Coronary artery (tissue), 2 donors: ENCODE results near the gene GTF3C4.

Experiments
- DNase-seq: peaks from one replicate; pipeline ENCODE4 v3.0.0-alpha.2; 2017; ENCODE audit warnings: low spot score
- H3K27ac ChIP-seq, 2 donors: fragments of 200-600 bp; sonication (generic); one replicate each; pipeline ENCODE4 v1.5.1; 2016 to 2019
- H3K4me3 ChIP-seq: fragments of 200-600 bp; sonication (generic); 2 replicates; pipeline ENCODE4 v1.5.1; 2016; ENCODE audit warnings: mild to moderate bottlenecking, moderate library complexity
- TF ChIP-seq, protein P1 (sequence below): fragments of 200-600 bp; sonication (generic); IDR thresholded peaks from one replicate; pipeline ENCODE4 v1.5.1; 2019; ENCODE audit warnings: antibody characterized with exemption

Gene GTF3C4

DNA sequence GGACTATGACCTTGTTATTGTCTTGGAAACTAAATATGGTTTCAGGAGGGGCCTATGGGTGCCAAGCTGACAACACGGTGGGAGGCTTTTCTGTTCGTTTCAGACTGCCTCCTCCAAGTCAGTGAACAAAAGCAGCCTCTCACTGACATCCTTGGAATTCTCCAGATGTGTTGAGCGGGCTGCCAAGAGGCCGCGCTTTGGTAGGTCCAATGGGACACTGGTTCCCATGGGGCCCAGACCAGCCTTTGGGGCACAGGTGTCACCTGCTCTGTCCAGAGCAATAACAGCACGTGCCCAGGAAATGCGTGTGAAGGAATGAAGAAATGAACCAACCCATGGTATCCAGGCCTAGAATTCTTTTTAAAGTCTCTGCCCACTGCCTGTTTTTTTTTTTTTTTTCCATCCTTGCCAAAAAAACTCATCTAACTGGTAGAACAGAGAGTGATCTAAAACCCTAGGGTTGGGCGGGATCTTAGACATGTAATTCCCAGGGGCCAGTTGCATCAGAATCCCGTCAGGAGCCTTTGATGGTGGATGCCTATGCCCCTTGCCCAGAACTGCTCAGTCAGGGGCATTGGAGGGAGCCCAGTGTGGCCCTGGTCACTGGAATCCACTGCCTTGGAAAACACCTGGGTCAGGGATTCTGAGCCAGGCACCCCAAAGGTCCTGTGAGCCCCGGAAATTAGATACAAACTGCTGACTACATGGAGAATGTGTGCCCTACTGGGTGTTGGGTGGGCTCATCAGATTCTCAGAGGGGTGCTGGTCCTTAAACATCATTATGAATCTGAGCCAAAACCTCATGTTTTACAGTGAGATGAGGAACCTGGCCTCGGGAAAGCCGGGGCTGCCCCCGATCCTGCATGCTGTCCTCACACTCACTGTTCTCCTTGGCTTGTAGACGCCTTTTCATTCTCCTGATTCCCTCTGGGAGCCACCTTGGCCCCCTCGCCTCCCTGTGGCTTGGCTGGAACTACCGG is 60.1 kb downstream of the GTF3C4 start:
- H3K27ac ChIP-seq, result no peak overlapping the region
- H3K4me3 ChIP-seq, result no peak overlapping the region
- TF ChIP-seq, protein P1, sequence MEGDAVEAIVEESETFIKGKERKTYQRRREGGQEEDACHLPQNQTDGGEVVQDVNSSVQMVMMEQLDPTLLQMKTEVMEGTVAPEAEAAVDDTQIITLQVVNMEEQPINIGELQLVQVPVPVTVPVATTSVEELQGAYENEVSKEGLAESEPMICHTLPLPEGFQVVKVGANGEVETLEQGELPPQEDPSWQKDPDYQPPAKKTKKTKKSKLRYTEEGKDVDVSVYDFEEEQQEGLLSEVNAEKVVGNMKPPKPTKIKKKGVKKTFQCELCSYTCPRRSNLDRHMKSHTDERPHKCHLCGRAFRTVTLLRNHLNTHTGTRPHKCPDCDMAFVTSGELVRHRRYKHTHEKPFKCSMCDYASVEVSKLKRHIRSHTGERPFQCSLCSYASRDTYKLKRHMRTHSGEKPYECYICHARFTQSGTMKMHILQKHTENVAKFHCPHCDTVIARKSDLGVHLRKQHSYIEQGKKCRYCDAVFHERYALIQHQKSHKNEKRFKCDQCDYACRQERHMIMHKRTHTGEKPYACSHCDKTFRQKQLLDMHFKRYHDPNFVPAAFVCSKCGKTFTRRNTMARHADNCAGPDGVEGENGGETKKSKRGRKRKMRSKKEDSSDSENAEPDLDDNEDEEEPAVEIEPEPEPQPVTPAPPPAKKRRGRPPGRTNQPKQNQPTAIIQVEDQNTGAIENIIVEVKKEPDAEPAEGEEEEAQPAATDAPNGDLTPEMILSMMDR, result no peak
- no peak for DNase-seq

GRCh38 chr9:132731230-132731629 is 61.0 kb downstream of the GTF3C4 start:
- no peak for DNase-seq
- TF ChIP-seq, protein P1, result no peak
- no peak overlapping the region for H3K27ac ChIP-seq
- H3K4me3 ChIP-seq, result no peak overlapping the region

DNA sequence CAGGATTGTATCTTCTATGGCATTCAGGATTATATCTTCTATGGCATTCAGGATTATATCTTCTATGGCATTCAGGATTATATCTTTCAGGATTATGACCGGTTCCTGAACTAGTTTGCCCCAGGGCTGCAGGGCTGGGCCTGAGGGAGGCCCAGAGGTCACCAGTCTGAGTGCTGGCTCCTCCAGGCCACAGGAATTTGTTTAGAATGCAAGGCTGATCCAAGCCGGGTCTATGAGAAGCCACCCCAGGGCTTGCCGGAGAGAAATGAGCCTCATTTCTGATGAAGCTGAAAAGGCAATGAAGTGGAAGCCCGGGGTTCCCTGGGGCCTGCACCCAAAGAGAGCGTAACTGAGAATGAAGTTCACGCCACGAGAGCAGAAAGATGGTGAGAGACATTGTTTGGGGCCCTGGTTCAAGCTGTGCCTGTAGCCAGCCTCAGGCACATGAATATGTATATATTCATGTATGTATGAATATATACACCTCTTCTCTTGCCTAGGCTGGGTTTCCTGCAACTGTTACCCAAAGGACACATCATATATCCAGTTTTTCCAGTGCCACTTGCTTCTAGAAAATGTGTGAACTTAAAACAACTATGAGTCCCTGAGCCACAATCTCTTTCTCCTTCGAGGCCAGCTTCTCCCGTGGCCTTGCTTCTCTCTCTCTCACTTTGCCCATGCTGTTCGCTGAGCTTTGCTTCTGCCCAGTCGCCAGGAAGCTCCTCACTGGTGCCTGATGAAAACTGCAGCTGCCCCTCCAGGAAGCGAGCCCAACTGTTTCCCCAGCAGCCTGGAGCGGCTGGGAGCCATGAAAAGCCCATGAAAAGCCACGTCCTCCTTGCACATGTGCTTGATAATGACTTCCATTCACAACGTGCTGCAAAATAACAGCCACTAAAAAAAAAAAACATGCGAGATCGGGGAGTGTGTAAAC is 62.3 kb downstream of the GTF3C4 start:
- no peak for DNase-seq
- Histone ChIP-seq H3K27ac (no peak overlapping the region), H3K4me3 (no peak overlapping the region)
- TF ChIP-seq, protein P1, result no peak

DNA sequence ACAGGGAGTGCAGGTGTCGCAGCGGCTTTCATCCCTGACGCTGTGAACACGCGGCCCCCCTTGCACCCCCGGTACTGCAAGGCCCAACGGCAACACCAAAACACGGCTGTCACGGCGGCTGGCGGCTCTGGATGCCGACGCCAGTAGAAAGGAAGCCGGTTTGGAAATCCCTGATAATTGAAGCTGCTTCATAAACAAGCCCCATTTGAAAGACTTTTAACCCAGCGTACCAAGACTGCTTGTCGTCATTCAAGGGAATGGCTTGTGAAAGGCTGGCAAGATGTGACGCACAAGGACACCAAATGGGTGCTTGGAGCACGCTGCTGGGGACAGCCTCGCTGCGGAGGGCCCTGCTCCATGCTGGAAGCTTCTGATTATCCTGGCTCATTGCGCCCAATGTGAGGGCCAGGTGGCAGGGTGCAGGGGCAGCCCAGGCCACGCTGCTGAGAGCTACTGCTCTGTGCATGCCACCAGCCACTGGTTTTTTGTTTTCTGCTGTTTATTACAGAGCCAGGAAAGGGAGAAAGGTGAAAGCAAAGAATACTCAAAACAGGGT is 63.1 kb downstream of the GTF3C4 start:
- DNase-seq, result no peak
- TF ChIP-seq, protein P1, result no peak
- no peak overlapping the region for H3K27ac ChIP-seq
- no peak overlapping the region for H3K4me3 ChIP-seq

- Histone ChIP-seq H3K27ac (no peak overlapping the region), H3K4me3 (no peak overlapping the region)
- DNase-seq, result no peak
- TF ChIP-seq, protein P1, result no peak
Observed at GRCh38 chr9:132739710-132740310, 69.5 kb downstream of the GTF3C4 start.

- Histone ChIP-seq H3K27ac (no peak overlapping the region), H3K4me3 (no peak overlapping the region)
- no peak for DNase-seq
- TF ChIP-seq, protein P1, result no peak
Observed at GRCh38 chr9:132740526-132741309, 70.5 kb downstream of the GTF3C4 start.
